HG02798 (cell line): ENCODE data around the gene G6PC3.

Experiments
- ATAC-seq: cut with Tn5 transposase; IDR thresholded peaks from one replicate; pipeline ENCODE4 v1.9.1; 2021; ENCODE audit warnings: mild to moderate bottlenecking; ENCODE audit not compliant: unreplicated experiment, poor library complexity

G6PC3 gene

GRCh38 chr17:44102849-44103622 is 32.5 kb downstream of the G6PC3 start:
- ATAC-seq: no peak

GRCh38 chr17:44105483-44105882 is 34.9 kb downstream of the G6PC3 start:
- ATAC-seq: no peak

GRCh38 chr17:44105941-44106340 is 35.4 kb downstream of the G6PC3 start:
- no peak for ATAC-seq

- no peak for ATAC-seq
Observed at GRCh38 chr17:44106801-44107200, 36.3 kb downstream of the G6PC3 start.

- no peak for ATAC-seq
Observed at GRCh38 chr17:44108440-44109311, 38.1 kb downstream of the G6PC3 start.

GRCh38 chr17:44109312-44109630 is 38.7 kb downstream of the G6PC3 start:
- ATAC-seq: no peak

GRCh38 chr17:44110011-44110686 is 39.6 kb downstream of the G6PC3 start:
- no peak for ATAC-seq

GRCh38 chr17:44110823-44111633 is 40.5 kb downstream of the G6PC3 start:
- peak; percentile 68 for ATAC-seq

- ATAC-seq: no peak
Observed at GRCh38 chr17:44111777-44112176, 41.2 kb downstream of the G6PC3 start.

- no peak for ATAC-seq
Observed at GRCh38 chr17:44112284-44113280, 42.0 kb downstream of the G6PC3 start.

GRCh38 chr17:44113382-44113781 is 42.8 kb downstream of the G6PC3 start:
- ATAC-seq: no peak

GRCh38 chr17:44113868-44114840 is 43.6 kb downstream of the G6PC3 start:
- no peak for ATAC-seq

GRCh38 chr17:44115585-44116415 is 45.3 kb downstream of the G6PC3 start:
- ATAC-seq: no peak

GRCh38 chr17:44117351-44117750 is 46.8 kb downstream of the G6PC3 start:
- ATAC-seq: no peak

- no peak for ATAC-seq
Observed at GRCh38 chr17:44118427-44119050, 48.0 kb downstream of the G6PC3 start.

- ATAC-seq: no peak
Observed at GRCh38 chr17:44119062-44119461, 48.5 kb downstream of the G6PC3 start.

- ATAC-seq: no peak
Observed at GRCh38 chr17:44119798-44120197, 49.3 kb downstream of the G6PC3 start.
